ENCODE measurements around the gene SLAMF7. TPM values are rescaled to one million over a fixed set of nuclear protein-coding genes. Genes with fewer than 3 reads are reported as not detected.

SLAMF7 gene
- total and polyA plus RNA-seq, 2 of the 8 experiments (the other 6 are each of a cell fraction or from before 2014, with no cell fraction given): not detected

- no peak for TF ChIP-seq CHD7 (IDR thresholded peaks at IDR 0.05; ENCODE audit: insufficient replicate concordance, low read length)
- no peak for TF ChIP-seq ZNF274 (IDR thresholded peaks at IDR 0.05; ENCODE audit: borderline replicate concordance, extremely low read depth, low read length)
- TF ChIP-seq POLR2A (IDR thresholded peaks at IDR 0.05; ENCODE audit: control extremely low read depth in 1 of 2, low read depth in 2 of 2, low read length in 2 of 2): no peak
- no peak for TF ChIP-seq USF2 (IDR thresholded peaks at IDR 0.05; ENCODE audit: low read length)
- TF ChIP-seq YY1 (IDR thresholded peaks at IDR 0.05; ENCODE audit: low read depth, low read length): no peak
- no peak for TF ChIP-seq RAD21 (IDR thresholded peaks at IDR 0.05 in 1 of 2, conservative IDR thresholded peaks at IDR 0.05 in 1 of 2; ENCODE audit: low read depth in 2 of 2, low read length in 2 of 2)
- no peak for TF ChIP-seq KDM5A (IDR thresholded peaks at IDR 0.05; ENCODE audit: low read length)
- TF ChIP-seq TCF12 (IDR thresholded peaks at IDR 0.05; ENCODE audit: low read depth, low read length): no peak
- no peak for TF ChIP-seq RFX5 (IDR thresholded peaks at IDR 0.05; ENCODE audit: borderline replicate concordance, low read depth, low read length)
- no peak for TF ChIP-seq MAFK (IDR thresholded peaks at IDR 0.05; ENCODE audit: low read depth, low read length)
- no peak for TF ChIP-seq NANOG (IDR thresholded peaks at IDR 0.05; ENCODE audit: insufficient read depth, low read depth, low read length, poor library complexity, severe bottlenecking)
These were observed 776 bp upstream of the SLAMF7 start (continued) for GRCh38 chr1:160738271-160738670.

Measured in H1 (cell line).